ENCODE measurements around the gene FNDC11.
"Not testable (repeated sequence)": the region's sequence is repeated elsewhere in the genome, so short reads cannot be mapped to it uniquely, and the experiment has no call there.

FNDC11 gene, protein sequence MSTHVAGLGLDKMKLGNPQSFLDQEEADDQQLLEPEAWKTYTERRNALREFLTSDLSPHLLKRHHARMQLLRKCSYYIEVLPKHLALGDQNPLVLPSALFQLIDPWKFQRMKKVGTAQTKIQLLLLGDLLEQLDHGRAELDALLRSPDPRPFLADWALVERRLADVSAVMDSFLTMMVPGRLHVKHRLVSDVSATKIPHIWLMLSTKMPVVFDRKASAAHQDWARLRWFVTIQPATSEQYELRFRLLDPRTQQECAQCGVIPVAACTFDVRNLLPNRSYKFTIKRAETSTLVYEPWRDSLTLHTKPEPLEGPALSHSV

DNA sequence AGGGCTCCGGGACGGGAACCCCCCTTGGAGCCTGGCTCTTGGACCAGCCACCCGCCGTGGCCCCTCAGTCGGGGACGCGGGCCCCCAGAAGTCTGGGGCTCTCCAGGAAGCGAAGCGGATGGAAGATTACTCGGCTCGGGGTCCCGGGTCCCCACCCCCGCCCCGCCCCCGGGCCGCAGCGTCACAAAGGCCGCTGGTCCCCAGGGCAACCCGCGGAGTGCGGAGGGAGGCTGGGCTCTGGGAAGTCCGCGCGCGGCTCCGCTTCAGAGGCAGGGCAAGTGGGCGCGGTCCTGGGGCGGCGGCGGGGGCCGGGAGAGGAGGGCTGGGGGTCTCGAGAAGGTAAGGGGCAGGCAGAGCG lies at the start of gene FNDC11:
FNDC11 (plus strand) TSS at position 227 of the 358 bp plus-strand sequence. CDS start 1,505 bp downstream, outside the sequence.
- Histone ChIP-seq H3K27ac (peak within 1 kb of the TSS in 17 of 21 experiments; percentile 18 to 79 (median 62)), H3K4me3 (peak within 1 kb of the TSS; percentile 38 to 57 (median 46))

DNA sequence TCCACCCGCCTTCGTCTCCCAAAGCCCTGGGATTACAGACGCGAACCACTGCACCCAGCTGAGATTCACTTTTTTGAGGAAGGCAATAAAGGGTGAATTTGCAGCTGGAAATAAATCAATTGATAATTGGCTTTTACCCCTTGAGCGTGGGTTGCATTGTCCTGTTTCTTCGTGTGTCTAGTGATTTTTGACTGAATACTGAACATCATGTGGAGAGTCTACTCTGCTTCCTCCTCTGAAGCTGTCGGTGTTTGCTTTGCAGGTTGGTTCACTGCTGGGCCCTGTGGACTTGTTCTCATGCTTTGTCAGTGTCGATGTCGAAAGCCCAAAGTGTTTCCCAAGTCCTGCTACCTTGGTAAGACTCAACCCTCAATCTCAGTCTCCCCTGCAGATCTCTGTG lies 49.3 kb upstream of the FNDC11 start:
- no peak overlapping the region for H3K27ac ChIP-seq
- H3K4me3 ChIP-seq: no peak overlapping the region

DNA sequence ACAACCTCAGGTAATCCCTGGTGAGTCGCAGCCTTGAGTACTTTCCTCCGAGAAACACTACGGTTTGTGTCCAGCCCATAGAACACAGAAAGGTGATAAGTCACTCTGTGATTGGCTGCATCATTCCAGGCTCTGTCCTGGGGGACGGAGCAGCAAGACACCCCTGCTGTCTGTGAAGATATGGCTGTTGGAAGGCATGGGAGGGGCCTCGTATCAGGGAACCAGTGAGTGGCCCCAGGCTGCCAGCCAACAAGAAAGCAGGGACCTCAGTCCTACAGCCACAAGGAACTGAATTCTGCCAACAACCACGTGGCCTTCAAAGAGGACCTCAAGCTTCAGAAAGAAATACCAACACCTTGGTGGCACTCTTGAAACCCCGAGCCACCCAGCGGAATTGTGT lies 48.7 kb upstream of the FNDC11 start:
- Histone ChIP-seq H3K27ac (no peak overlapping the region), H3K4me3 (no peak overlapping the region)

DNA sequence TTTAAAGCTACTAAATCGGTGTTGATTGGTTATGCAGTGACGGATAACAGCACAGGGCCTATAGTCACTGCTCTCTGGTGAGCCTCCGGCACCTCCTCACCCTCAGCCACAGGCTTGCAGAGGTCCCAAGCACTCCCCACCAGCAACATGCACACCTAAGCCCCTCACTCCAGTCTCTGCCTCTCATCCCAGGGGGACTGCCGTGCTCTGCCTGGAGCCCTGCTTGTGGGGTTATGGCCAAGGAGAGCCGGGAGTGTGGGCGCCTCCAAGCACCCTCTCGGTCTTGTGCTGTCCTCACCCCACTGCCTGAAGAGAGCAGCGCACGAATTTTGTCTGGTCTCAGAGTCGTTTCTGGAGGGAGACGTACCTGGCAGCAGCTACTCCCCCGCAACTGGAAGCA lies 48.2 kb upstream of the FNDC11 start:
- no peak overlapping the region for H3K27ac ChIP-seq
- H3K4me3 ChIP-seq: no peak overlapping the region

DNA sequence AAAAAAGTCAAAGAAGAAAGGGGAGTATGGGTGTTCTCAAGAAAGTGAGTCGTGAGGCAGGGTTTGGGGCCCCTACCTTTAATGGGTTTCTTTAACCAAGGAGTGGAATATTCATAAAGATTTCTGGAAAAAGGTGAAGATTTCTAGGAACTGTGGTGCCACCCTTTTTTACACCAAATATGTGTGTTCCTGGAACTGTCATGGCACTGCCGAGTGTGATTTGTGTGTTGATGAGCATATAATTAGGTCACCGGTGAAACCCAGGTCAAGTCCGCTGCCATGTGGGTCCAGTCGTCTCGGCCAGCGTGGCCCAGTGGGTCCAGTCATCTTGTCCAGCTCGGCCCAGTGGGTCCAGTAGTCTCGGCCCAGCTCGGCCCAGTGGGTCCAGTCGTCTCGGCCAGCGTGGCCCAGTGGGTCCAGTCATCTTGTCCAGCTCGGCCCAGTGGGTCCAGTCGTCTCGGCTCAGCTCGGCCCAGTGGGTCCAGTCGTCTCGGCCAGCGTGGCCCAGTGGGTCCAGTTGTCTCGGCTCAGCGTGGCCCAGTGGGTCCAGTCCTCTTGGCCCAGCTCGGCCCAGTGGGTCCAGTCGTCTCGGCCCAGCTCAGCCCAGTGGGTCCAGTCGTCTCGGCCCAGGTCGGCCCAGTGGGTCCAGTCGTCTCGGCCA lies 46.7 kb upstream of the FNDC11 start:
- Histone ChIP-seq H3K4me3 (no peak overlapping the region), H3K27ac (no peak overlapping the region)

DNA sequence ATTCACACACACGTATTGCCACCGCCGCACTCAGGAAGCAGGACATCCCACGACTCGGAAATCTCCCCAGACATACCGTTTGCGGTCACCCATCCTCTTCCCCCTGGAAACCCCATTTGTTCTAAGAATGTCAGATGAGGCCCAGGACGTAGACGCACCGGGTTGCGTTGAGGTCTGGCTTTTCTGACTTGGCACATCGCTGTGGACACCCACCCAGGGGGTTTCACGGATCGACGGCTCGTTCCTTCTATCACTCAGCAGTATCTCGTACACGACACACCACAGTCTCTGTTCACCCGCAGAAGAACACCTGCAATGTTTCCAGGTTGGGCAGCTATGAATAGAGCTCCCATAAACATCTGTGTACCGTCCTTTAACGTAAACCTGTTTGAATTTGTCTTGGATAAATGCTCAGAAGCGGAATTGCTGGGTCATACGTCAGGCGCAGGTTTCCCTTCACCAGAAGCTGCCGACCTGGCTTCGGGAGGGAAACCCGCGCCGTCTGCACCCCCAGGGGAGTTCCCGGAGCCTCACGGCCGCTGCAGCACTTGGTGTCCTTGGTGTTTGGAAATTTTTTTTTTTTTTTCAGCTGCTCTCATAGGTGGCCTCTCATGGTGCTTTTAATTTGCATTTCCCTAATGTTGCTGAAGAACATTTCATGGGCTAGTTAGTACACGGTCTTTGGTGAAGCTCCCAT lies 45.7 kb upstream of the FNDC11 start:
- Histone ChIP-seq H3K4me3 (no peak overlapping the region), H3K27ac (no peak overlapping the region)

DNA sequence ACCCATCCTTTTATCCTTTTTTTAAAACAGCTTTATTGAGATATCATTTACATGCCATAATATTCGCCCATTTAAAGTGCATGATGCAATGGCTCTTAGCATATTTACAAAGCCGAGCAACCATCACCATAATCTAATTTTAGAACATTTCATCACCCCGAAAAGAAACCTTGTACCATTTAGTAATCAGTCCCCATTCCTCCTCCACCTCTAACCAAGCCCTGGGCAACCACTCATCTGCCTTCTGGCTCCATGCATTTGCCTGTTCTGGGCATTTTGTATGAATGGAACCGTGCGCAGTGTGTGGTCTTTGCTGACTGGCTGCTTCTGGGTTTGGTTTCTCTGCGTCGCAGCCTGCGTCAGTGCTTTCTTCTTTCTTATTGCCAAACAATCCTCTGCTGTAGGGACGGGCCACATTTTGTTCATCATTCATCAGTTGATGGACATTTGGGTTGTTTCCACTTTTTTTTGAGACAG lies 44.8 kb upstream of the FNDC11 start:
- no peak overlapping the region for H3K4me3 ChIP-seq
- H3K27ac ChIP-seq: no peak overlapping the region

DNA sequence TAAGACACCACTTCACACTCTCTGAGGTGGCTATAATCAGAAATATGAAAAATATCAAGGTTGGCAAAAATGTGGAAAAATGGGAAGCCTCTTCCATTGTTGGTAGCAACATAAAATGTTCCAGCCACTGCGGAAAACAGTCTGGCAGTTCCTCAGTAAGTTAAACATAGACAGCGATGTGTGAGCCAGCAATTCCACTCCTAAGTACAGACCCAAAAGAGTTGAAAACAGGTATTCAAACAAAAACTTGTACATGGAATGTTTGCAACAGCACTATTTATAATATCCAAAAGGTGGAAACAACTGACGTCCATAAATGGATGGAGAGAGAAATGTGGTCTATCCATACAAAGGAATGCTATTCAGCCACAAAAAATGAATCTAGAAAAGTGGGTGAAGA lies 40.8 kb upstream of the FNDC11 start:
- Histone ChIP-seq H3K4me3 (no peak overlapping the region), H3K27ac (no peak overlapping the region)

DNA sequence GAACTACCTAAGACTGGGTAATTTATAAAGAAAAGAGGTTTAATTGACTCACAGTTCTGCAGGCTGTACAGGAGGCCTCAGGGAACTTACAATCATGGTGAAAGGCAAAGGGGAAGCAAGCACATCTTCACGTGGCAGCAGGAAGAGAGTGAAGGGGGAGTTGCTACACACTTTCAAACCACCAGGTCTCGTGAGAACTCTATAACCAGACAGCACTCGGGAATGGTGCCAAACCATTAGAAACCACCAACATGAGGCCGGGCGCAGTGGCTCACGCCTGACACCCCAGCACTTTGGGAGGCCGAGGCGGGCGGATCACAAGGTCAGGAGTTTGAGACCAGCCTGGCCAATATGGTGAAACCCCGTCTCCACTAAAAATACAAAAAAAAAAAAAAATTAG lies 39.4 kb upstream of the FNDC11 start:
- H3K4me3 ChIP-seq, H3K27ac ChIP-seq: not testable (repeated sequence)

DNA sequence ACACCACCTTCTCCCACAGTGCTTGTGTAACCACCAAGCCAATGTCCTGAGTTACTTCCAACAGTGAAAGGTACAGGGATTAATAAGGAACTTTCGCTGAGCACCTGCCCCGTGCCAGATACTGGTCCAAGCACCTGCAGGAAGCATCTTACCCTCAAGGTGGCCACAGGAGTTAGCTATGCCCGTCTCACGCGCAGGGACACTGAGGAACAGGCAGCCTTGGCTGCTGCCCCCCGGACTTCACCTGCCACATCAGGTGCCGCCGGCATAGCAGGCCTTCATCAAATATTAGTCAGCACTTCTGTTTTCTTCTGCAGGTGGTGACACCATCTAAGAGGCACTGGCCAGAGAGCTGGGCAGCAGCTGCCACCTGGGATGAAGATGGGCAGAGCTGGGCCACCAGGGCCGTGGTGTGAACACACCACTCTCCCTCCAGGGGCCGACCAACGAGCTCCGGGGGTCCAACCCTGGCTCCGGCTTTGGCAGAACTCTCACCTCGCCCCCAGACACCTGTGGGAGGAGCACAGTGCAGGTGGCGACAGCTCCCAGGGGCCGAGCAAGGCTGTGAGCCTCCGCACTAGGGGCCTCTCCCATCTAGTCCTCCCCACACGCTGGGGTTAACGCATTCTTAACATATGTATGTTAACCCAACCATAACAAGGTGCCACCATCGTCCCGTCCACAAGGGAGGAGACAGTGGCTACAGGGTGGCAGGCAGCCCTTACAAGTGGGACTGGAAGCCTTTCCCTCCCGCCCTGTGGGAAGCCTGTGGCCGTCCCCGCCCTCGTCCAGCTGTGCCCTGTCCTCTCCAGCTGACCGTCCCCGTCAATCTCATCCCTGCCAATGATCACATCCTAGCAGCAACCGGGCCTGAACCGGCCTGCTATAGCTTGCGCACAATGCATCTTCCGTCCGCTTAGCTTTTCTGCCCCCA lies 36.3 kb upstream of the FNDC11 start:
- H3K4me3 ChIP-seq: no peak overlapping the region
- no peak overlapping the region for H3K27ac ChIP-seq

DNA sequence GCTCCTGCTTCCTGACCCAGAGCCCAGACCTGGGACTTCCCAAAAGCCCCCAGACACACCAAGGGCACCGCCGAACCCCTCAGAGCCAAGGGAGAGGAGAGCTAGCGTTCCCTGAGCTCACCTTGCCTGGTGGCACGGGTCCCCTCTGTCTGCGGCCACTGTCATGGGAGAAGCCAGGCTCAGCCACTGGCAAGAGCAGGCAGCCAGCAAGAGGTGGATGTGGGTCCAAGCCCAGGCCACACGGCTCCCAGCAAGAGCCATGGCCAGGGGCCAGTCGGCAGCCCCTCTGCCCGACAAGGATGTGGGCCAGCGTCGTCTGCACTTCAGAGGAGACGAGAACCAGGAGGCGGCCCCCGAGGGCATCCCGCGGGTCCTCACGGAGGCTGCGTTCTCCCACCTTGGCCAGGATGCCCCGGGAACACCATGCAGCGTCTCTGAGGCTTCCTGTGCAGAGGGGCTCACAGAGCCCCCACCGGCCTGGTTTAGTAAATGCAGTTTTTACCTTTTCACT lies 35.6 kb upstream of the FNDC11 start:
- Histone ChIP-seq H3K27ac (no peak overlapping the region), H3K4me3 (no peak overlapping the region)

DNA sequence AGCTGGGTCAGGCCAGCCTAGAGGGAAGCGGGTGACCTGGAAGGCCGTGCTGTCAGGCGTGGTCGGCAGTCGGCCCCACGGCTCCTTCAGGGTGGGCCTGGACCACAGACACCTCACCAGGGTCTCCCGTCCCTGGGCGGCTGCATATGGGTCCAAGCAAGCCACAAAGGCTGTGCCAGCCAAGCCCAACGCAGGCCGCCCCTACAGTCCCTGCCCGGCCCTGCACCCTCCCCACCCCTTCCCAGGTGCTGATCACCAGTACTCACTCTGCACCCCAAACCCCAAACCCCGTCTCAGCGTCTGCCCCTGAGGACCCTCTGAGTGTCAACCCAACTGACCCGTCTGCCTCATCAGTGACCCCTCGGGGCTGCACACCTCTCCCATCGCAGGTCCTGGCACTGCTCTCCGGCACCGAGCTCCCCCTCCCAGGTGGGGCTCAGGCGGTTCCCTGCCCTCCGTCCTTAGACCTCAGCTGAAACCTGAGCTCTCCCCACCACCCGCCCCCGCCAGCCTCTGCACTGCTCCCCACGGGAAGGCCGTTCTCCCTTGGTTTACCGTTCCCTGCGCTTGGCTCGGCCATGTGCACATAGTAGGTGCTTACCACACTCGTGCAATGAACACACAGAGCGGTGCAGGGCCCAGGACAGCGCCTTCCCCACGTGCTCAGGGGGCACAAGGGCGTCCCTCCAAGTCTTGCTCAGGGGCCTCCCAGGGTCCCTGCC lies 34.9 kb upstream of the FNDC11 start:
- peak overlapping the region; percentile 53 to 89 (median 83) for H3K4me3 ChIP-seq
- peak overlapping the region in 9 of 21 experiments; percentile 93 to 100 (median 99) for H3K27ac ChIP-seq

DNA sequence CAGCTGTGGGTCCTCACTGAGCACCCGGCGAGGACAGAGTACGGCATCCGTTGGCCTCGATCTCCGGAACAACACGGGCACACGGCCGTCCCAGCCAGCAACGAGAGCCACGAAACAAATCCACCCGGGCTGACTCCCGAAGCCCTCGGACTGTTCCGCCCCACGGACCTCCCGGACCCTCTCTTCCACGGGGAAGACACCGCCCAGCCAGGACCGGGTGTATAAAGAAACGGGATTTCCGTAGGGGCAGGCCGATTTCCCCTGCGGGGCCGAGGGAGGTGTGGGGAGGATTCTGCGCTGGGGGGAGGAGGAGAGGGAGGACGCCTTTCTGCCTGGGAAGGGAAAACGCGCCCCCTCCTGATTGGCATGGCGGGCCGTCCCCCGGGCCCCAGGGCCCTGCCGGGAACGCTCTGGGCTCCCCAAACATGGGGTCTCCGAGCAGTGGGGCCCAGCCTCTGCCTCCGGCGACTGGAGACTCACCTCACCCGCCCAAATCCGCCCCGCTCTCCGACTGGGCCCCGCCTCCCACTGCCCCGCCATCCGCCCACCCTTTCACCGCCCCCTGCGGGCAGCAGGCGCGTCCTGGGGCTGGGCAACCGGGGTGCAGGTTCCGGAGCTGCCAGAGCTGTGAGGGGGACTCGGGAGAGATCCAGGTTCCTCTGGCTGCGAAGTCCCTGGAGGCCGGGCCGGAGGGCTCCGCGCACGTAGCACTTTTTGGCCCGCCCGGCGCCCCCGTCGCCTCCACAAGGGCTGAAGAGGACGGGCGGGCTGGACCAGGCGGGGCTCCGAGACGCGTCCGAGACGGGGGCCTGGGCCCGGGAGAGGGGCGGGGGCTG lies 34.1 kb upstream of the FNDC11 start:
- H3K27ac ChIP-seq: peak overlapping the region; percentile 2 to 100 (median 99)
- H3K4me3 ChIP-seq: peak overlapping the region; percentile 53 to 89 (median 83)

DNA sequence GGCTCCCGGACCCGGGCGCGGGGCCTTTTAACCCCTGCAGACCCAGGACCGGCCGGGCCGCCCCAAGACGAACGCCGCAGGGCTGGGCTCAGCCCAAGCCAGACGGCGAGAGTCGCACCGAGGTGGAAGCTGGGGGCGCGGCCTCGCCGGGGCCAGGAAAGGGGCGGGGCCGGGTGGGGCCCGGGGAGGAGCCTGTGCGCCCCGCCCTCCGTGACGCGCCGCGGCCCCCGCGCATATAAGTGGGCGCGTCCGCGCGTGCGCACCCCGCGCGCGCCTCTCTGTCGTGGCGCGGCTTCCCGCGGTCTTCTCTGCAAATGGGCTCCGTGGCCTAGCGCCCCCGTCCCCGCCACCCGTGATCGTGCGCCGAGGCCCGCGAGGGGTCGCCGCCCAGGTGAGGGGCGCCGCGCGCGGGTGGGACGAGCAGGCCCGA lies 33.4 kb upstream of the FNDC11 start, which contains the start of gene PPDPF:
PPDPF (plus strand) TSS at position 262 of the 430 bp plus-strand sequence. CDS start 544 bp downstream, outside the sequence.
- Histone ChIP-seq H3K27ac (peak within 1 kb of the TSS; percentile 93 to 100 (median 99)), H3K4me3 (peak within 1 kb of the TSS; percentile 53 to 89 (median 83))

DNA sequence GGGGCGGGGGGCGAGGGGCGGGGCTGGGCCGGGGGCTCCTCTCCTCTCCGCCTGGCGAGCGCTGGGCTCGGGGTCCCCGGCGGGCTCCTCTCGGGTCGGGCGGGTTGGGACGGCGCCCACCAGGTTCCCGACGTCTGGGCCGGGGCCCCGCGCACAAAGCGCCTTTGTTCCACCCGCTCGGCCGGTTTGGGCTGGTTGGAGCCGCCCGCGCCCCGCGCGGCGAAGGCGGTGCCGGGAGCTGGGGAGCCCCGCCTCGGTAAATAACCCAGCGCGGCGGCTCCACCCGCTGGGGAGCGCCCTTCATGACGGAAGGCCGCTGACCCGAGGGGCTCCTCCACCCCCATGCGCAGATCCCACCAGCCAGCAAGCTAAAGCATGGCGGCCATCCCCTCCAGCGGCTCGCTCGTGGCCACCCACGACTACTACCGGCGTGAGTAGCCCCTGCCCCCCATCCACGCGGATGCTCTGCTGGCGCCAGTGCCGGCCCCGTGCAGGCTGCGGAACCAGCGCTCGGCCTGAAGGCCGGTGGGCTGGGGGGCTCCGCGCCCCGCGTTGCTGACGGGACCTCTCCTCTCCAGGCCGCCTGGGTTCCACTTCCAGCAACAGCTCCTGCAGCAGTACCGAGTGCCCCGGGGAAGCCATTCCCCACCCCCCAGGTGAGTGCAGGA lies 32.9 kb upstream of the FNDC11 start:
- Histone ChIP-seq H3K4me3 (peak overlapping the region; percentile 53 to 89 (median 83)), H3K27ac (peak overlapping the region; percentile 93 to 100 (median 99))

DNA sequence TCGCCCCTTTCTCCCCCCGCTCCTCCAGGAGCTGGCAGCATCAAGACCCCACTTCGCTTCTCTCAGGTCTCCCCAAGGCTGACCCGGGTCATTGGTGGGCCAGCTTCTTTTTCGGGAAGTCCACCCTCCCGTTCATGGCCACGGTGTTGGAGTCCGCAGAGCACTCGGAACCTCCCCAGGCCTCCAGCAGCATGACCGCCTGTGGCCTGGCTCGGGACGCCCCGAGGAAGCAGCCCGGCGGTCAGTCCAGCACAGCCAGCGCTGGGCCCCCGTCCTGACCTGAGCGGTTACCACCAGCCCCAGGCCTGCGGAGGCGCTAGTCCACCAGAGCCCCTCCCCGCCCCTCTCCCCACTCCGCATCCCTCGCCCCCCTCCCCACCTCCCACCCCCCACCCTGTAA lies 32.4 kb upstream of the FNDC11 start:
- peak overlapping the region; percentile 53 to 89 (median 83) for H3K4me3 ChIP-seq

More for the DNA sequence above, 32.4 kb upstream of the FNDC11 start:
- peak overlapping the region; percentile 16 to 100 (median 99) for H3K27ac ChIP-seq
